Activated CD8-positive, alpha-beta memory T cell treated with anti-CD3 and anti-CD28 coated beads for 36 hours (primary cell): ENCODE results near the gene CERS4. TPM values are rescaled to one million over a fixed set of nuclear protein-coding genes. Genes with fewer than 3 reads are reported as not detected.
"Not testable (repeated sequence)": the region's sequence is repeated elsewhere in the genome, so short reads cannot be mapped to it uniquely, and the experiment has no call there.

Source experiments
- CTCF ChIA-PET: fragments of 350-600 bp; sonication (Branson Sonifier 250); formaldehyde crosslinking; loops from one replicate; lab custom pipeline; 2021; ENCODE audit warnings: antibody characterized with exemption; lab: Charles Lee
- POLR2A ChIA-PET: fragments of 350-600 bp; sonication (Branson Sonifier 250); formaldehyde crosslinking; loops from one replicate; lab custom pipeline; 2021; ENCODE audit warnings: antibody characterized with exemption; lab: Charles Lee
- total RNA-seq, 2 experiments: library from RNA; stranded (reverse); gene quantifications; one replicate each; pipeline ENCODE4 v1.2.3, GENCODE V29; 2021

CERS4 gene
- total RNA-seq, 2 experiments from 2014 or later = 18.0 to 20.5 TPM

GRCh38 chr19:8238251-8238650 is 29.1 kb downstream of the CERS4 start:
- POLR2A ChIA-PET = no interaction called here
- CTCF ChIA-PET = no interaction called here

GRCh38 chr19:8239528-8240273 is 30.5 kb downstream of the CERS4 start:
- POLR2A ChIA-PET = no interaction called here
- CTCF ChIA-PET = interaction anchor here (0.7 kb wide), 1 partner anchor 81 kb away, joined by 3 read pairs; no protein-coding TSS in a partner anchor

GRCh38 chr19:8240274-8241229 is 31.4 kb downstream of the CERS4 start:
- POLR2A ChIA-PET = no interaction called here
- CTCF ChIA-PET = interaction anchor here (0.8 to 0.9 kb wide), 2 partner anchors 10 to 28 kb away, joined by 3 read pairs; no protein-coding TSS in a partner anchor

GRCh38 chr19:8241646-8242045 is 32.5 kb downstream of the CERS4 start:
- CTCF ChIA-PET = interaction anchor here (0.8 to 0.9 kb wide), 3 partner anchors 9 to 83 kb away, joined by 3 to 4 read pairs (median 3); no protein-coding TSS in a partner anchor
- POLR2A ChIA-PET = no interaction called here

- ChIA-PET POLR2A (interaction anchor here (0.5 to 0.6 kb wide), 2 partner anchors 31 to 97 kb away, joined by 5 to 10 read pairs; no protein-coding TSS in a partner anchor), CTCF (interaction anchor here (0.9 kb wide), 1 partner anchor 84 kb away, joined by 4 read pairs; no protein-coding TSS in a partner anchor)
These were observed 33.1 kb downstream of the CERS4 start for GRCh38 chr19:8242211-8242821.

GRCh38 chr19:8243146-8243545 is 34.0 kb downstream of the CERS4 start:
- POLR2A ChIA-PET = interaction anchor here (0.5 to 1.0 kb wide), 3 partner anchors 32 to 98 kb away, joined by 3 to 10 read pairs (median 5); no protein-coding TSS in a partner anchor

GRCh38 chr19:8244442-8244841 is 35.3 kb downstream of the CERS4 start:
- POLR2A ChIA-PET = interaction anchor here (0.6 to 1.0 kb wide), 2 partner anchors 52 to 242 kb away, joined by 3 read pairs; no protein-coding TSS in a partner anchor
- CTCF ChIA-PET = no interaction called here

More at GRCh38 chr19:8243146-8243545, 34.0 kb downstream of the CERS4 start:
- CTCF ChIA-PET = interaction anchor here (0.6 to 1.4 kb wide), 3 partner anchors 10 to 49 kb away, joined by 3 to 4 read pairs (median 4); no protein-coding TSS in a partner anchor

GRCh38 chr19:8245869-8246835 is 37.0 kb downstream of the CERS4 start:
- CTCF ChIA-PET = no interaction called here
- POLR2A ChIA-PET = no interaction called here

GRCh38 chr19:8247129-8247890 is 38.1 kb downstream of the CERS4 start:
- POLR2A ChIA-PET, CTCF ChIA-PET: not testable (repeated sequence)

GRCh38 chr19:8248348-8249328 is 39.5 kb downstream of the CERS4 start:
- ChIA-PET POLR2A (interaction anchor here (0.6 kb wide), 1 partner anchor 12 kb away, joined by 3 read pairs; no protein-coding TSS in a partner anchor), CTCF (no interaction called here)

GRCh38 chr19:8250596-8250995 is 41.4 kb downstream of the CERS4 start:
- CTCF ChIA-PET = interaction anchor here (1.2 kb wide), 1 partner anchor 9 kb away, joined by 3 read pairs; no protein-coding TSS in a partner anchor
- POLR2A ChIA-PET = no interaction called here

GRCh38 chr19:8251025-8251472 is 41.9 kb downstream of the CERS4 start:
- CTCF ChIA-PET = interaction anchor here (0.6 to 1.2 kb wide), 3 partner anchors 10 to 307 kb away, joined by 3 to 4 read pairs (median 3); partner anchors contain the start of gene TIMM44
- POLR2A ChIA-PET = no interaction called here

- ChIA-PET POLR2A (no interaction called here), CTCF (interaction anchor here (0.6 to 2.2 kb wide), 14 partner anchors 10 to 317 kb away, joined by 3 to 7 read pairs (median 4); partner anchors contain the start of gene TIMM44)
These were observed 43.9 kb downstream of the CERS4 start for GRCh38 chr19:8252922-8253589.

GRCh38 chr19:8253678-8254077 is 44.5 kb downstream of the CERS4 start:
- CTCF ChIA-PET = interaction anchor here (0.6 to 2.2 kb wide), 12 partner anchors 10 to 310 kb away, joined by 3 to 7 read pairs (median 4); partner anchors contain the start of gene TIMM44
- POLR2A ChIA-PET = no interaction called here
